HG02798 (cell line): ENCODE measurements around the gene SECISBP2.

ENCODE experiments used
- ATAC-seq: cut with Tn5 transposase; IDR thresholded peaks from one replicate; pipeline ENCODE4 v1.9.1; 2021; ENCODE audit warnings: mild to moderate bottlenecking; ENCODE audit not compliant: unreplicated experiment, poor library complexity

Gene SECISBP2

DNA sequence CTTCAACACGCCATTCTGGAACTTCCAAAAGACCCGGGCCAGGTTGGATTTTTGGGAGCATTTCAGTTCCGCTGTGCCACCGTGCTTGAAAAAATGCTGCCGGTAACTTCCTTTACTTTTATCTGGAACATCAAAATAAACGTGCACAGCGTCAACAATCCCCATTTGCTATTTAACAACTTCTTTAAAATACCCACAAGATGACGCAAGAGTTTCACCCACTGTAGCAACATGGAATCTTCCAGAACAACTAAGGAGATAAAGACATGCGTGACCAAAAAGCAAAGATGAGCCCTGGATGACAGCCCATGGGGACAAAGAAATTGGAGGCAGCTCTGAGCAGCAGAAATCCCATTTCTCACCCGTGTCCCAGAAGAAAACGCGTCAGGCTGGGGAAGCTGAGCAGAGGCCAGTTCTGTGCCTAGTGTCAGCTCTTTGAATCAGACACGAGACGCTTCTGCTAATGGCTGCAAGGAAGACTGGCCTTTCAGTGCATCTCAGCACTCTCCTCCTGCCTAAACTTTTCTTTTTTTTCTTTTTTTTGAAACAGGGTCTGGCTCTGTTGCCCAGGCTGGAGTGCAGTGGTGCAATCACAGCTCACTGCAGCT is 61.3 kb downstream of the SECISBP2 start:
- no peak for ATAC-seq

- ATAC-seq, result no peak
These were observed 62.4 kb downstream of the SECISBP2 start for GRCh38 chr9:89380437-89381307.

- ATAC-seq, result no peak
These were observed 63.0 kb downstream of the SECISBP2 start for GRCh38 chr9:89381308-89381609.

DNA sequence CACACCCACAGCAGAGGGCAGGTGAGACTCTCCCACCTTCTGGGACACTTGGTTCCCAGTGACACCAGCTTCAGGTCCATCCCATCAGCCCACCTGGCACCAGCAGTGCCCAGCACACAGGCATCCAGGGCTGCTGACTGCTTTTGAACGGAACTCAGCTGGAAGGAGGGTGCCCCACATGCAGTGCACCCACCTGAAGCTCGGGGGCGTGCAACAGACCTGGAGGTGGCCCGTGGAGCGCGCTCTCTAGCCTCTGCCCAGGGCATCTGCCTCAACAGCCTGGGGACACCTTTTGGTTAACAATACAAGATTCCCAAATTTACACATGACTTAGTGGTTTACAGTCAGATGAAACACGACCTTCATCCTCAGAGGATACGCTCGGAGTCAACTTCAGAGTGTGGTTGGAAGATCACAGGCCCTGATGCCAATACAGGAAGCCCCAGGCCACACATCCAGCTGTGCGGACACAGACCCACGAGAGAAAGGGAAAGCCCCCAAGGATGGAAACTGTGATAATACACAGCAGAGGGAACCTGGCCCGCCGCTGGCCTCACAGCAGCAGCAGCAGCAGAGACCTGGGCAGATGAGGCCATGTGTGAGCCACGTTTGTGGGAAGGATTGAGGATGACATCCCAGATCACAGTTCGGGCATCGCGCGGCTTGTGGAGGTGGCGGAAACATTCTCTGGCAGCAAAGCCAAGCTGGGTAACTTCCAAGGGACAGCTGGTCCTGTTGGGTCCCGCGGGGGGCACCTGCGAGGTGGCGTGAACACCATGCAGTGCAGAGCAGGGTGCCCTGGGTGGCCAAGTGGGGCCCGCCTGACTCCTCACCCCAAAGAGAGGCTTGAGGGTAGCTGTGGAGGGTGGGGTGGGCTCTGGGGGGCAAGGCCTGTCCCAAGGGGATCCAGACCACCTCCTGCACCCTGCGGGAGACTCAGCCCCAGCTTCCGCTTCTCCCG is 64.0 kb downstream of the SECISBP2 start:
- ATAC-seq, result no peak

DNA sequence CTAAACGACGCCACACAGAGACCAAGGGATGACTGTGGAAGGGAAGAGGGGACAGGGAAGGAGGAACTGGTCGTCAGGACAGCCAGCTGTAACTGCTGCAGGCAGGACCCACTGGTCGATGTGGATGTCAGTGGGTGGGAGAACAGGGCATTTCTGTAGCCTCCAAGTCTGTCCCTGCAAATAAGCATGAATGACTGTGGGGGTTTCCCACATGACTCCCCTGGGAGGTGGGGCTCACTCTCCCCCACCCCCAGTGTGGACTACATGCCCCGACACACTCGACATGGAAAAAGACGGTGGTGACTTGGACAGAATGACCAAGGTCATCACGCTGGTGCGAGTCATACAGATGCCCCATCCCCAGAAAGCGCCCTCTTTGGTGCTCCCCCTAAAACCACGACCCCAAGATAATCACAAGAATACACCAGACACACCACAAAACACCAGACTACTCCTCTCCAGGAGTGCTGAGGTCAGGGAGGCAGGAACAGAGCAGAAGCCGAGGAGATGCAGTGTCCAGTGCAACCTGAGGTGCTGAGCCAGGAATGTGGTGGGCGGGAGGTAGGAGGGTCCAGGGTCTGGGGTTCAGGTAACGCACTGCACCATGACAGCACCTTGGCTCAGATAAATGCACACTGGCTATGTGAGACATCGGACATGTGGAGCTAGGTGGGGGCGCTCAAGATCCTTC is 64.9 kb downstream of the SECISBP2 start:
- no peak for ATAC-seq

GRCh38 chr9:89383721-89384300 is 65.5 kb downstream of the SECISBP2 start:
- ATAC-seq, result no peak

GRCh38 chr9:89384783-89385182 is 66.5 kb downstream of the SECISBP2 start:
- ATAC-seq, result no peak

- no peak for ATAC-seq
These were observed 67.9 kb downstream of the SECISBP2 start for GRCh38 chr9:89386206-89386605.

DNA sequence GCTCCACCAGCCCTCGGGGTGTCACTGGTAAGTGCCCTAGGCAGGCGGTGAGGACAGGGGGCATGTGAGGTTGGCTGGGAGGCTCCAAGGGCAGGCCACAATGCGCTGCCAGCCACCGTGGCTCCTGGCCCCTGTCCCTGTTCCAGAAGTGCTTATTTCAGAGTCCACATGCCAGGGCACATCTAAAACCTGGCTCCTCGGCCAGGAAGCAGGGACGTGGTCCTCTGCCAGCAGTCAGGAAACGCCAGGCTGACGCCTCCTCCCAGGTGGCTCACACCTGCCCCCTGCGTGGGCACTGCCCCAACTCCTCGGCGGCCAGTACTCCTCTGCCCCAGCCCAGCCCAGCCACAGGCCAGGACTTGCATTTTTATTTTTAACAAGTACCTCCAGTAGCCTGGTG is 68.5 kb downstream of the SECISBP2 start:
- ATAC-seq, result no peak

DNA sequence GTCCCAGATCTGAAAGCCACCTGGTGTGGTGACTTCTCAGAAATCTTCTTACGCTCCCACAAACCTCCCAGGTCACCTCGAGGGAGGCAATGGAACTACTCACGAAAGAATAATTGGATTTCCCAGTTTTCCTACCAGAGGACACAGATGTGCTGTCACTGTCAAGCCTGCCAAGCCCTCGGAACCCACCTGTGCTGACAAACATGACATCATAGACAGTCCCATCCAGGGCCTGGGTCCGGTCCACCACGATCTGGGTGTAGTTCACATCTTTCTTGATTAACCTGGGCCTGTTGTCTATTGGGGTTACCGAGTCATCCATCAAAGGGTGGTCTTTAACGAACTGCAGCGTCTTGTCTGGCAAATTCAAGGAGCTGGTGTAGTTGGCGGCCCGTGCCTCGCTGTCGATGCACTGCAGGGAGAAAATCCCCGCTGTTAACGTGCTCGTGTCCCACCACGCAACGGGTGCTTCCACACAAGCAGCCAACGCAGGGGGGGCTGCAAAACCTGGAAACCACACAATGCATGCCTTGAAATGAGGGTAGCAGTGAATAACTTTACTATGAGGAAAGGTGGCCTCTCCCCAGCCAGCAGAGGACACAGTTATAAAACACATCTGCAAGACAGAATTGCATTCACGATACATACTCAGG is 69.0 kb downstream of the SECISBP2 start:
- no peak for ATAC-seq

DNA sequence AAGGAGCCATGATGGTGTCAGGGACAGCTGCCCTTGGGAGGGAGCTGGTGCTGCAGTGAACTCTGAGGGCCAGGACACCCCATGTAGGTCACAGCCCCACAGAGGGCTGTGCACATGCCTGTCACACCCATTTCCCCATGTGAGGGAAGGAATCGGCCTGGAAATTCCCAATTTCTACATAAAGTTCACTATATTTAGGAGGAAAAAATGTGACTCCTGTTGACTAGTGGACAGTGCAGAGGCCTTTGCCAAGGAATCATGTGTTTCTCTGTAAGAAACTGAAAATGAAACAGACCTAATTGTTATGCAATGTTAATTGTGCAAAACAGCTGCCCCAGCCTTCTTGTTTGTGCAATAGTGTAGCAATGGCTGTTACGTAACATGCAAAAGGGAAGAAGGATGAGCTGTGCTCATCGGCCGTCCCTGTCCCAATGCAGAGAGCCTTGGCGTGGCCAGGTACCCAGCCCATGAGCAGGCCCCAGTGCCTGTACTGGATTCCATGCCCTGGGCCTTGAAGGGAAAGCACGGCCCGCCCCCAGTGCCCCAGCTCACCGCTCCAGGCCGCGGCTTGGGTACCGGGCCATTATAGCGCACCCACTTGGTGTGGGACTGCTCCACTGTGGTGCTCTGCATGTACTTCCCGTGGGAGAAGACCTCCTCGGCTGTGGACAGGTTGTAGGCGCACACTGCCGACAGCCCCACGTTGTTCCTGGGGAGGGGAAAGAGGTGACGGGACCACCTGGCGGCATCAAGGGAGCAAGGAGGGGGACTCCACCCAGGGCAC is 70.0 kb downstream of the SECISBP2 start:
- ATAC-seq, result no peak

GRCh38 chr9:89388868-89389177 is 70.5 kb downstream of the SECISBP2 start:
- no peak for ATAC-seq

DNA sequence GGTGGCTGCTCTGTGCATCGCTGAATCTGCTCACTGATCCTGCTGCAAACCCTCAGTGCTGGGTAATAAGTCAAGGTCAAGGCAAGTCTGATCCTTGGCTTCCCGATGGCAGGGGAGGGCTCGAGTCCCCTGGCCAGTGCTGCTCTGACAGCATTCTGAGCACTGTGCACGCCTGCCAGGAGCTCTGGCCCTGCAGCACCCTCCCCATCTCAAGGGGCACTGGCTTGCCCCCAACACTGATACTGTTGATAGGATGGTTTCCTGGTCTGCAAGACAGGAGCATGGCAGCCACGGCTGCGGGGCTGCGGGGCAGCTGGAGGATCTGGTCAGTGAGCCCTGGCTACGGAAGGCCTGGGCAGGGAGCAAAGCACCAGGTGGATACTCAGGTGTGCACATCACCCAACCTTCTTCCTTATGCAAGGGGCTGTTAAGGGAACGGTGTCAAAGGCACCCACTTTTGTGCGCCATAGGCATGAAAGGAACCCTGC is 71.8 kb downstream of the SECISBP2 start:
- no peak for ATAC-seq

DNA sequence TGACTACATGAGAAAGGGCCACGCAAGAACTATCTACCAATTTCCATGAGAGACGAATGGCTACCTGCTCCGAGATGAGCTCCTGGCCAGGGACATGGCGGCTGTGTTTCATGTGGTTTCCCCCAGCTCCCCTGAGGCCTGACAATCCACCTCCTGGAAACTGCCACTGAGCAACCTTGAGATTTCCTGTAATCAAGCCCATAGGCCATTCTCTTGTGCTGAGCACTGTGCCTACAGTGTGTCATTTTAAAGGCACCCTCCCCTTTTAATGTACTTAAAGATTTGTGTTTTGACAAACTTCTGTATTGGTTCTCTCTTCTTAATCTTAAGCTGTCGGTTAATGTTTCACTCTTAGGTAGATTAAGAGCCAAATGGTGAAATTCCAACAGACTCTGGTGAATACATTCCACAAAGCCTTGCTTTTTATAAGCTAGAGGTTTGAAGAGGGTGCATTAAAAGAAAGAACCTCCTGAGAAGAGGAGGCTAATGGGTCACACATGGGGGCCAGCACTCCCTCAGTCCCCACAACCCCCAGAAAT is 72.3 kb downstream of the SECISBP2 start:
- ATAC-seq, result no peak

- no peak for ATAC-seq
These were observed 73.3 kb downstream of the SECISBP2 start for GRCh38 chr9:89391585-89391984.

DNA sequence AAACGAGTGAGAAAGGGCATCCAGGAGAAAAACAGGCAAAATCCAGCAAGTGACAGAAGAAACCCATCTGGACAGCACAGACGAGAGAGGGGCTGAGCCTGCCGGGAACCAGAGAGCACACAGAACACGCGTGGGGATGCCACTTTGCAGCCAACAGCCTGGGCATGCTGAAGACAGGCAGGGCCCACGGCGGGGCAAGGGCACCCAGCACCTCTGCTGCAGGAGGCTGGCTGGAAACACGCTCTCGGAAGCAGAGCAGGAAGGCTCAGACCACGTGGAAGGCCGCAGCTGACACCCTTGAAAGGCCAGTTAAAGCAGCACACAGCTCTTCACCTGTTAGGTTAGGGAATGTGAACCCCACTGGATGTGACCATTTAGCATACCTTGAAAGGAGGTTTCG is 76.1 kb downstream of the SECISBP2 start:
- ATAC-seq, result no peak

DNA sequence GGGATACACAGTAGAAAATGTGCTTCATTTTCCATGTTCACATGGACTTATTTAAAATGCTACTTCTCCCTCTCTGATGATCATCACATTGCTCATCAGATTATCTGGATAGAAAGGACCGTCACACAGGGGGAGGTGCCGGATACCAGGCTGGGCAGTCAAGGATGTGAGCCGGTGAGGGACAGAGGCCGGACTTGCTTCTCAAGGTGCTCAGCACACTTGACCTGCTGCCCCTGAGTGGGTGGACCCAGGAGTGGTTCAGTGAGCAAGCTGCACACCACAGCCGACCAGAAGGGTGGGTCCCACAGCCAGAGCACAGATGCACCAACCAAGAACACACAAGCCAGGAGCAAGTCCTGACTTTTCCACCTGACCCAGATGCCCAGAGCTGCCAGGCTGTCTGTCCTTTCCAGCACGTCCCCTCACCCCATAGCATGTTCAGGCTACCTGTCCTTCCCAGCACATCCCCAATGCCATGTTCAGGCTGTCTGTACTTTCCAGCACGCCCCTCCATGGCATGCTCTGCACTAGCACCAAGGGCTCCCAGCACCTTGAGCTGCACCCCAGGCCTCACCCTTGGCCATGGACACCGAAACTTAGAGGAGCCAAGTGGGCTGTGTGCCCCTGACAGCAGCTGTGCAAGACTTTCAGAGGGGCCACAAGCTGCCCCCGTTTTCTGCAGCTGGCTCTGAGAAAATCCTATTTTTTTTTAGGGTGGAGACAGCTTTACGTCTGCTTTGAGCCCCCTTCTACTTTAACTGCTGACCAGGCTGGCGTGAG is 77.8 kb downstream of the SECISBP2 start:
- ATAC-seq, result no peak

DNA sequence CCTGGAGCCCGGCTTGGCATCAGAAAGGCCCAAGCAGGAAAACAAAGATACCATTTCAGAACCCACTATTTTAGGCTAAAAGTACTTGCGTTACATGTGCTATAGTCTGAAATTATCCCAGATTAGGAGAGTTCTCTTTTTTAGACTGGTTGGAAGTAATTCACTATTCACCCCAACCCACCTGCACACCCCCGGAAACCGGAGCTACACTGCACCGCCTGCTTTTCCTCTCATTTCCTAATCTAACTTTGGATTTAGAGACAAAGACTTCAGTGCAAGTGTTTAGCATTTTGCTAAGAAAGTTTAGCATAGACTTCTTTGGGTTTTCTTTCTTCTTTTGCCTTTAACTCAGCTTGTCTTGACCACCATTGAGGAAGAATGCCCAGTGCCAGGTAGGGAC is 79.2 kb downstream of the SECISBP2 start:
- ATAC-seq, result no peak
